ENCODE measurements around the gene EEF1AKMT3. TPM values are rescaled to one million over a fixed set of nuclear protein-coding genes. Genes with fewer than 3 reads are reported as not detected.

The EEF1AKMT3 gene
- polyA plus RNA-seq, 2 of the 4 experiments (the other 2 are of a cell fraction) = 7.3 to 15.8 TPM

DNA sequence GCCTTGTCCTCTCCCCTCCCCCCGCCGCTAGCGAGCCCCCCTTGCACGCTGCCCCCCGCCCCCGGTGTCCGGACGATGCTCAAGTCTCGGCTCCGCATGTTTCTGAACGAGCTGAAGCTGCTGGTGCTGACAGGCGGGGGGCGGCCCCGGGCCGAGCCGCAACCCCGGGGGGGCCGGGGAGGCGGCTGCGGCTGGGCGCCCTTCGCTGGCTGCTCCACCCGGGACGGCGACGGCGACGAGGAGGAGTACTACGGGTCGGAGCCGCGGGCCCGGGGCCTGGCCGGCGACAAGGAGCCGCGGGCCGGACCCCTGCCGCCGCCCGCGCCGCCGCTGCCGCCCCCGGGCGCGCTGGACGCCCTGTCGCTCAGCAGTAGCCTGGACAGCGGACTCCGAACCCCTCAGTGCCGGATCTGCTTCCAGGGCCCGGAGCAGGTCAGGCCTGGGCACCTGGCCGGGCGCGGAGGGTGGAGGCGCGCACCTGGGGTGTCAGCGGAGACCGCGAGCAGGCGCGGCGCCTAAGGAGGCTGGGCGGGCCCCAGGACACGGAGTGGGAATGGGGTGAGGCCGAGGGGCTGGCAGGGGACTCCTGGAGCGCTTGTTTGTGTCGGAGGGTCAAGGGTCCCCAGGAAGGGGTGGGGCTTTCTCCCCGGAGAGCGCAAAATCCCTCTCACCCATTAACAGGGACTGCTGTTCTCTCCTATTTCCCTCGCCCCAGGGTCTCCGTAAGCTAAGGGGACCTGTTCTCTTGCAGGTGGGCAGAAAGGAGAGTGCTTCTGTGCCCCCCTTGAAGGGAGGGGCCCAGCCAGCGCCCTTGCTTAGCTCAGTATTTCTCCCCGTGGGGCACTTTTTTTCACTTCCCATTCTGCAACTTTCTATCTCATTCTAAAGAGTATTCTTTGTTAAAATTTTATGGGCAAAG, 16.7 kb upstream of the EEF1AKMT3 start:
- TF ChIP-seq ZC3H11A (IDR thresholded peaks at IDR 0.05) (no peak), MAX (IDR thresholded peaks at IDR 0.05) (0 out of 2 replicates have a peak, but pooled peaks have one; percentile 30)
- peak overlapping the region; percentile 77 for H3K4me3 ChIP-seq
- peak overlapping the region; percentile 71 to 94 for H3K27ac ChIP-seq
- DNase-seq (ENCODE audit: low read depth in 1 of 2, low spot score in 1 of 2) (no peak), ATAC-seq (peak in 1 of 2 experiments; percentile 0; a peak in 2 of 6 replicates), FAIRE-seq (no peak)
- 4% methylated on average over 23 of the region's 76 CpGs for WGBS (ENCODE audit: missing lambda C conversion rate)
- peak overlapping the region; percentile 99 for H3K4me2 ChIP-seq
- ChIA-PET POLR2A (interaction anchor here (0.9 kb wide), 1 partner anchor 140 kb away, joined by 3 read pairs; no protein-coding TSS in a partner anchor), CTCF (interaction anchor here (0.8 to 4.1 kb wide), 26 partner anchors 9 to 172 kb away, joined by 3 to 117 read pairs (median 6); partner anchors contain the start of genes CYP27B1, PIP4K2C, TSFM and TSPAN31)
- peaks cover 32% of the 10 kb centered on the region for H3K4me1 ChIP-seq
- H3K9me3 ChIP-seq = no peaks in the 10 kb centered on the region

- Histone ChIP-seq H3K4me1 (peaks cover 28% of the 10 kb centered on the region), H3K27ac (no peak overlapping the region), H3K4me2 (peak overlapping the region; percentile 99), H3K4me3 (peak overlapping the region; percentile 77), H3K9me3 (no peaks in the 10 kb centered on the region)
- ATAC-seq (peak; percentile 43 to 77), FAIRE-seq (no peak), DNase-seq (ENCODE audit: low read depth in 1 of 2, low spot score in 1 of 2) (peak; percentile 67 to 94)
- WGBS (ENCODE audit: missing lambda C conversion rate) = 19% methylated on average over 22 of the region's 22 CpGs
- ChIA-PET CTCF (interaction anchor here (0.6 to 4.1 kb wide), 37 partner anchors 10 to 1826 kb away, joined by 3 to 117 read pairs (median 5); partner anchors contain the start of genes CTDSP2, CYP27B1, DGKA and PIP4K2C), POLR2A (interaction anchor here (0.6 to 1.2 kb wide), 4 partner anchors 9 to 139 kb away, joined by 3 to 5 read pairs (median 3); partner anchors contain the start of genes EEF1AKMT3 and METTL1)
- TF ChIP-seq CHD4 (IDR thresholded peaks at IDR 0.05; ENCODE audit: borderline replicate concordance) = no peak
- TF ChIP-seq SREBF2 (IDR thresholded peaks at IDR 0.05) = no peak
- no peak for TF ChIP-seq ELK1 (IDR thresholded peaks at IDR 0.05; ENCODE audit: low read depth, low read length)
- TF ChIP-seq, protein P1, sequence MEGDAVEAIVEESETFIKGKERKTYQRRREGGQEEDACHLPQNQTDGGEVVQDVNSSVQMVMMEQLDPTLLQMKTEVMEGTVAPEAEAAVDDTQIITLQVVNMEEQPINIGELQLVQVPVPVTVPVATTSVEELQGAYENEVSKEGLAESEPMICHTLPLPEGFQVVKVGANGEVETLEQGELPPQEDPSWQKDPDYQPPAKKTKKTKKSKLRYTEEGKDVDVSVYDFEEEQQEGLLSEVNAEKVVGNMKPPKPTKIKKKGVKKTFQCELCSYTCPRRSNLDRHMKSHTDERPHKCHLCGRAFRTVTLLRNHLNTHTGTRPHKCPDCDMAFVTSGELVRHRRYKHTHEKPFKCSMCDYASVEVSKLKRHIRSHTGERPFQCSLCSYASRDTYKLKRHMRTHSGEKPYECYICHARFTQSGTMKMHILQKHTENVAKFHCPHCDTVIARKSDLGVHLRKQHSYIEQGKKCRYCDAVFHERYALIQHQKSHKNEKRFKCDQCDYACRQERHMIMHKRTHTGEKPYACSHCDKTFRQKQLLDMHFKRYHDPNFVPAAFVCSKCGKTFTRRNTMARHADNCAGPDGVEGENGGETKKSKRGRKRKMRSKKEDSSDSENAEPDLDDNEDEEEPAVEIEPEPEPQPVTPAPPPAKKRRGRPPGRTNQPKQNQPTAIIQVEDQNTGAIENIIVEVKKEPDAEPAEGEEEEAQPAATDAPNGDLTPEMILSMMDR (IDR thresholded peaks at IDR 0.05) = peak; percentile 75
- no peak for TF ChIP-seq JUN (IDR thresholded peaks at IDR 0.05)
- TF ChIP-seq MAZ (IDR thresholded peaks at IDR 0.05; ENCODE audit: borderline replicate concordance, low read depth, low read length) = no peak
- no peak for TF ChIP-seq HEYL (CRISPR knock-in tag; IDR thresholded peaks at IDR 0.05)
- peak; percentile 29; the same call in 2 of the 3 replicates for TF ChIP-seq SMC3 (IDR thresholded peaks at IDR 0.05)
- TF ChIP-seq, protein P2, sequence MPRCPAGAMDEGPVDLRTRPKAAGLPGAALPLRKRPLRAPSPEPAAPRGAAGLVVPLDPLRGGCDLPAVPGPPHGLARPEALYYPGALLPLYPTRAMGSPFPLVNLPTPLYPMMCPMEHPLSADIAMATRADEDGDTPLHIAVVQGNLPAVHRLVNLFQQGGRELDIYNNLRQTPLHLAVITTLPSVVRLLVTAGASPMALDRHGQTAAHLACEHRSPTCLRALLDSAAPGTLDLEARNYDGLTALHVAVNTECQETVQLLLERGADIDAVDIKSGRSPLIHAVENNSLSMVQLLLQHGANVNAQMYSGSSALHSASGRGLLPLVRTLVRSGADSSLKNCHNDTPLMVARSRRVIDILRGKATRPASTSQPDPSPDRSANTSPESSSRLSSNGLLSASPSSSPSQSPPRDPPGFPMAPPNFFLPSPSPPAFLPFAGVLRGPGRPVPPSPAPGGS (IDR thresholded peaks at IDR 0.05) = no peak
- TF ChIP-seq EHF (CRISPR knock-in tag; IDR thresholded peaks at IDR 0.05) = no peak
- TF ChIP-seq FOSB (CRISPR knock-in tag; IDR thresholded peaks at IDR 0.05) = no peak
- TF ChIP-seq ESRRA (IDR thresholded peaks at IDR 0.05; ENCODE audit: borderline replicate concordance, low read length) = no peak
- no peak for TF ChIP-seq ATOH8 (CRISPR knock-in tag; IDR thresholded peaks at IDR 0.05; ENCODE audit: low read depth)
- TF ChIP-seq HMGXB4 (CRISPR knock-in tag; IDR thresholded peaks at IDR 0.05; ENCODE audit: borderline replicate concordance) = no peak
- no peak for TF ChIP-seq KDM5A (IDR thresholded peaks at IDR 0.05)
- TF ChIP-seq, protein P3, sequence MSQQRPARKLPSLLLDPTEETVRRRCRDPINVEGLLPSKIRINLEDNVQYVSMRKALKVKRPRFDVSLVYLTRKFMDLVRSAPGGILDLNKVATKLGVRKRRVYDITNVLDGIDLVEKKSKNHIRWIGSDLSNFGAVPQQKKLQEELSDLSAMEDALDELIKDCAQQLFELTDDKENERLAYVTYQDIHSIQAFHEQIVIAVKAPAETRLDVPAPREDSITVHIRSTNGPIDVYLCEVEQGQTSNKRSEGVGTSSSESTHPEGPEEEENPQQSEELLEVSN (IDR thresholded peaks at IDR 0.05; ENCODE audit: borderline replicate concordance, low read depth) = no peak
- no peak for TF ChIP-seq MYC (IDR thresholded peaks at IDR 0.05; ENCODE audit: borderline replicate concordance, low read length)
- TF ChIP-seq EHMT2 (IDR thresholded peaks at IDR 0.05; ENCODE audit: low read depth) = no peak
- TF ChIP-seq HES2 (IDR thresholded peaks at IDR 0.05) = no peak
- TF ChIP-seq PBX3 (IDR thresholded peaks at IDR 0.05) = no peak
Observed at GRCh38 chr12:57756406-57757341, 15.7 kb upstream of the EEF1AKMT3 start.
